Thyroid gland (tissue), 4 donors: ENCODE results near the gene CRYAB.

Experiments
- POLR2A ChIP-seq, 2 donors: fragments of 450-650 bp; IDR thresholded peaks; one replicate each; pipeline ENCODE4 v1.6.1; 2017; ENCODE audit warnings: antibody characterized with exemption in 2 of 2, mild to moderate bottlenecking in 2 of 2, moderate library complexity in 1 of 2
- TF ChIP-seq, protein P1 (sequence below), 6 experiments: fragments of 200-600 bp in 3 of 6; fragments of 450-650 bp in 3 of 6; sonication (generic) in 3 of 6; IDR thresholded peaks; one replicate each; pipeline ENCODE4 v1.5.1; 2016 to 2019; ENCODE audit warnings: antibody characterized with exemption in 6 of 6, mild to moderate bottlenecking in 2 of 6, inconsistent platforms in 1 of 6, moderate library complexity in 1 of 6

DNA sequence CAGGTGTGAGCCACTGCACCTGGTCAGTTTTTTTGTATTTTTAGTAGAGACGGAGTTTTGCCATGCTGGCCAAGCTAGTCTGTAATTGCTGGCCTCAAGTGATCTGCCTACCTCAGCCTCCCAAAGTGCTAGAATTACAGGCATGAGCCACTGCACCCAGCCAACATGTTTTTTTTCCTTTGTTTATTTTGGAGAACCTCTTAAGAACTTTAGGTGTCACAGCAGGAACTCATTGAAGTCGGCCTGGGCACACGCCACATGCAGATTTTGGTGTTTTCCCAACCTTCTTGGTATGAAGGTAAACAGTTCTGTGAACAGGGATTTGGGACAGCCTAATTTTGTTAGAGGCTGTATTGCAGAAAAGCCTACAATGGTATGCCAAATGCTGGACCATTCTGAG is 34.9 kb upstream of the CRYAB start:
- TF ChIP-seq, protein P1, sequence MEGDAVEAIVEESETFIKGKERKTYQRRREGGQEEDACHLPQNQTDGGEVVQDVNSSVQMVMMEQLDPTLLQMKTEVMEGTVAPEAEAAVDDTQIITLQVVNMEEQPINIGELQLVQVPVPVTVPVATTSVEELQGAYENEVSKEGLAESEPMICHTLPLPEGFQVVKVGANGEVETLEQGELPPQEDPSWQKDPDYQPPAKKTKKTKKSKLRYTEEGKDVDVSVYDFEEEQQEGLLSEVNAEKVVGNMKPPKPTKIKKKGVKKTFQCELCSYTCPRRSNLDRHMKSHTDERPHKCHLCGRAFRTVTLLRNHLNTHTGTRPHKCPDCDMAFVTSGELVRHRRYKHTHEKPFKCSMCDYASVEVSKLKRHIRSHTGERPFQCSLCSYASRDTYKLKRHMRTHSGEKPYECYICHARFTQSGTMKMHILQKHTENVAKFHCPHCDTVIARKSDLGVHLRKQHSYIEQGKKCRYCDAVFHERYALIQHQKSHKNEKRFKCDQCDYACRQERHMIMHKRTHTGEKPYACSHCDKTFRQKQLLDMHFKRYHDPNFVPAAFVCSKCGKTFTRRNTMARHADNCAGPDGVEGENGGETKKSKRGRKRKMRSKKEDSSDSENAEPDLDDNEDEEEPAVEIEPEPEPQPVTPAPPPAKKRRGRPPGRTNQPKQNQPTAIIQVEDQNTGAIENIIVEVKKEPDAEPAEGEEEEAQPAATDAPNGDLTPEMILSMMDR (IDR thresholded peaks at IDR 0.05), result no peak
- TF ChIP-seq POLR2A (IDR thresholded peaks at IDR 0.05), result peak in 1 of 2 donors; percentile 9
